ENCODE results near the gene KIAA0753. TPM values are rescaled to one million over a fixed set of nuclear protein-coding genes. Genes with fewer than 3 reads are reported as not detected.

The KIAA0753 gene
- total and polyA plus RNA-seq, 2 of the 8 experiments (the other 6 are each of a cell fraction or from before 2014, with no cell fraction given), result 5.0 to 27.1 TPM

GRCh38 chr17:6626616-6627015 is 13.9 kb downstream of the KIAA0753 start:
- CTCF ChIA-PET (ENCODE audit: partially characterized antibody), result interaction anchor here (0.8 kb wide), 1 partner anchor 15 kb away, joined by 3 read pairs; the partner anchor contains the start of gene TXNDC17
- Histone ChIP-seq H3K18ac (ENCODE audit: extremely low read depth, low read length) (no peak overlapping the region), H2BK12ac (ENCODE audit: low read depth, low read length) (no peak overlapping the region), H3K23me2 (ENCODE audit: low read depth, low read length) (no peaks in the 10 kb centered on the region), H3K9me3 (ENCODE audit: insufficient read depth in 2 of 2, low read depth in 1 of 2, low read length in 1 of 2) (no peaks in the 10 kb centered on the region), H2BK120ac (replicated peaks; ENCODE audit: low read depth, low read length) (no peak overlapping the region), H4K8ac (ENCODE audit: extremely low read depth, insufficient read depth, low read length) (no peak overlapping the region), H3K4me1 (replicated peaks in 1 of 4; ENCODE audit: control insufficient read depth in 3 of 4, insufficient read depth in 4 of 4, low read length in 3 of 4) (no peaks in the 10 kb centered on the region), H4K5ac (ENCODE audit: insufficient read length, low read depth, low read length) (no peak overlapping the region), H3K4ac (replicated peaks; ENCODE audit: insufficient read length, low read depth, low read length) (no peak overlapping the region), H4K91ac (replicated peaks; ENCODE audit: insufficient read length, low read length) (no peak overlapping the region), H3K14ac (ENCODE audit: insufficient read length) (no peak overlapping the region), H4K20me1 (replicated peaks in 1 of 2; ENCODE audit: control insufficient read depth in 1 of 2, insufficient read depth in 2 of 2, low read length in 2 of 2) (peaks cover 1 to 4% of the 10 kb centered on the region in 2 experiments), H2AK5ac (ENCODE audit: low read depth, low read length) (no peak overlapping the region), H3K27me3 (replicated peaks in 1 of 4; ENCODE audit: control insufficient read depth in 3 of 4, extremely low read depth in 1 of 4, insufficient read depth in 3 of 4, low read length in 3 of 4) (no peaks in the 10 kb centered on the region), H2BK15ac (ENCODE audit: low read length) (no peak overlapping the region), H2BK20ac (ENCODE audit: low read length) (no peak overlapping the region), H2AFZ (ENCODE audit: low read length) (no peak overlapping the region), H3K79me2 (ENCODE audit: control insufficient read depth in 1 of 2, insufficient read depth in 2 of 2, low read length in 2 of 2) (0 out of 4 replicates have a peak, but pooled peaks cover 0 to 4% of the 10 kb centered on the region in 2 experiments), H3K79me1 (ENCODE audit: low read depth, low read length) (no peaks in the 10 kb centered on the region), H3K4me2 (ENCODE audit: insufficient read depth in 1 of 2, low read depth in 2 of 2, low read length in 2 of 2) (no peak overlapping the region), H3K4me3 (ENCODE audit: extremely low read depth in 1 of 4, insufficient read depth in 2 of 4, low read depth in 3 of 4, low read length in 4 of 4) (no peak overlapping the region), H3K23ac (ENCODE audit: insufficient read length) (no peak overlapping the region), H3K56ac (replicated peaks; ENCODE audit: insufficient read length, low read depth, low read length) (no peak overlapping the region), H3K9ac (replicated peaks in 1 of 4; ENCODE audit: extremely low read depth in 1 of 4, low read depth in 3 of 4, low read length in 3 of 4) (no peak overlapping the region), H3K36me3 (ENCODE audit: control insufficient read depth in 2 of 4, insufficient read depth in 4 of 4, low read length in 3 of 4) (peaks cover 9 to 30% (median 24%) of the 10 kb centered on the region in 4 experiments), H2BK5ac (ENCODE audit: low read depth, low read length) (no peak overlapping the region), H3K27ac (ENCODE audit: low read depth, low read length) (no peak overlapping the region)
- FAIRE-seq (no peak), DNase-seq (ENCODE audit: low read depth in 1 of 2, low spot score in 2 of 2) (no peak)
- POLR2A ChIA-PET (ENCODE audit: partially characterized antibody), result no interaction called here
- WGBS, 2 experiments (ENCODE audit: extremely low coverage in 1 of 2, insufficient coverage in 1 of 2, insufficient read length in 1 of 2, insufficient replicate concordance in 2 of 2, low coverage in 1 of 2, low lambda C conversion rate in 2 of 2, missing lambda C conversion rate in 1 of 2), result 94% methylated on average over 6 of the region's 6 CpGs; no CpG with 5 or more reads in 1 of the 2 experiments
- TF ChIP-seq EGR1 (IDR thresholded peaks at IDR 0.05; ENCODE audit: borderline replicate concordance, low read depth, low read length) (no peak), CHD2 (IDR thresholded peaks at IDR 0.05; ENCODE audit: low read length) (no peak), PHF8 (conservative IDR thresholded peaks at IDR 0.05; ENCODE audit: low read depth, low read length) (no peak), USF2 (IDR thresholded peaks at IDR 0.05; ENCODE audit: low read length) (no peak), RXRA (IDR thresholded peaks at IDR 0.05; ENCODE audit: insufficient read depth, low read depth, low read length) (no peak), TAF1 (IDR thresholded peaks at IDR 0.05; ENCODE audit: low read depth, low read length) (no peak), TAF7 (optimal IDR thresholded peaks at IDR 0.05; ENCODE audit: borderline replicate concordance, low read depth, low read length) (no peak), CTCF (IDR thresholded peaks at IDR 0.05; ENCODE audit: control extremely low read depth in 1 of 3, insufficient read depth in 1 of 3, low read depth in 1 of 3, low read length in 3 of 3) (no peak), CTBP2 (IDR thresholded peaks at IDR 0.05; ENCODE audit: borderline replicate concordance, insufficient read depth, insufficient read length, low read length) (no peak), HDAC2 (IDR thresholded peaks at IDR 0.05; ENCODE audit: borderline replicate concordance in 1 of 2, low read depth in 2 of 2, low read length in 2 of 2) (no peak)
